WTC11 (cell line): ENCODE results near the gene SPDL1. TPM values are rescaled to one million over a fixed set of nuclear protein-coding genes. Genes with fewer than 3 reads are reported as not detected.

Experiments
- ATAC-seq: fragments of 200-7000 bp; cut with Tn5 transposase; 2 replicates; pipeline ENCODE4 v1.10.0; 2021; ENCODE audit warnings: mild to moderate bottlenecking, moderate library complexity
- CTCF ChIA-PET: fragments of 300-600 bp; sonication (Branson Sonifier 250); formaldehyde crosslinking; loops from one replicate; lab custom pipeline; 2021; ENCODE audit warnings: antibody characterized with exemption; lab: Charles Lee
- POLR2A ChIA-PET: fragments of 350-600 bp; sonication (Branson Sonifier 250); formaldehyde crosslinking; loops from one replicate; lab custom pipeline; 2021; ENCODE audit warnings: antibody characterized with exemption; lab: Charles Lee
- DNase-seq: peaks from one replicate; pipeline ENCODE4 v3.0.0; 2021; ENCODE audit warnings: low spot score
- H3K27ac Mint-ChIP-seq: 2 replicates; pipeline ENCODE4 v1.8.0; 2021; ENCODE audit warnings: mixed read lengths
- H3K27me3 Mint-ChIP-seq: 2 replicates; pipeline ENCODE4 v1.8.0; 2021; ENCODE audit warnings: low read depth, mild to moderate bottlenecking, moderate library complexity, mixed read lengths
- H3K36me3 Mint-ChIP-seq: 2 replicates; pipeline ENCODE4 v1.8.0; 2021; ENCODE audit warnings: mixed read lengths
- H3K4me1 Mint-ChIP-seq: 2 replicates; pipeline ENCODE4 v1.8.0; 2022; ENCODE audit warnings: mixed read lengths
- H3K4me3 Mint-ChIP-seq: 2 replicates; pipeline ENCODE4 v1.8.0; 2021; ENCODE audit warnings: mild to moderate bottlenecking, moderate library complexity, mixed read lengths
- H3K9me3 Mint-ChIP-seq: 2 replicates; pipeline ENCODE4 v1.8.0; 2021; ENCODE audit warnings: mixed read lengths
- AFF4 ChIP-seq: sonication (generic); formaldehyde crosslinking; IDR thresholded peaks from 2 replicates; pipeline ENCODE4 v1.8.1; 2023; ENCODE audit warnings: mild to moderate bottlenecking, missing genetic modification reagents, borderline replicate concordance
- ATF2 ChIP-seq: sonication (generic); formaldehyde crosslinking; IDR thresholded peaks from 2 replicates; pipeline ENCODE4 v1.8.1; 2022; ENCODE audit warnings: low read depth, missing genetic modification reagents, borderline replicate concordance
- CDX4 ChIP-seq: fragments of 250-450 bp; sonication (Bioruptor Pico); IDR thresholded peaks from 2 replicates; pipeline ENCODE4 v1.9.0; 2021; ENCODE audit warnings: moderate library complexity, mild to moderate bottlenecking, inconsistent platforms, borderline replicate concordance
- EMX1 ChIP-seq: fragments of 250-450 bp; sonication (Bioruptor Pico); IDR thresholded peaks from 2 replicates; pipeline ENCODE4 v1.8.0; 2021; ENCODE audit warnings: mild to moderate bottlenecking
- ERG ChIP-seq: fragments of 250-450 bp; sonication (Bioruptor Pico); IDR thresholded peaks from 2 replicates; pipeline ENCODE4 v1.8.0; 2021; ENCODE audit warnings: mild to moderate bottlenecking
- FOXJ3 ChIP-seq: sonication (generic); formaldehyde crosslinking; IDR thresholded peaks from 2 replicates; pipeline ENCODE4 v1.9.0; 2021; ENCODE audit warnings: missing genetic modification reagents, mild to moderate bottlenecking, borderline replicate concordance
- GABPB1 ChIP-seq: sonication (generic); formaldehyde crosslinking; IDR thresholded peaks from 2 replicates; pipeline ENCODE4 v1.8.1; 2023; ENCODE audit warnings: mild to moderate bottlenecking, missing genetic modification reagents
- IRF2 ChIP-seq: sonication (generic); formaldehyde crosslinking; IDR thresholded peaks from 2 replicates; pipeline ENCODE4 v1.8.0; 2022; ENCODE audit warnings: low read depth, missing genetic modification reagents, borderline replicate concordance
- KAT7 ChIP-seq: sonication (generic); formaldehyde crosslinking; IDR thresholded peaks from 2 replicates; pipeline ENCODE4 v1.8.1; 2023; ENCODE audit warnings: missing genetic modification reagents, mild to moderate bottlenecking, borderline replicate concordance
- MXD4 ChIP-seq: fragments of 250-450 bp; sonication (Bioruptor Pico); IDR thresholded peaks from 2 replicates; pipeline ENCODE4 v1.8.0; 2021; ENCODE audit warnings: mild to moderate bottlenecking, moderate library complexity, borderline replicate concordance
- MYBL2 ChIP-seq: sonication (generic); formaldehyde crosslinking; IDR thresholded peaks from 2 replicates; pipeline ENCODE4 v1.8.1; 2023; ENCODE audit warnings: mild to moderate bottlenecking, moderate library complexity, missing genetic modification reagents
- RORB ChIP-seq: fragments of 250-450 bp; sonication (Bioruptor Pico); IDR thresholded peaks from 2 replicates; pipeline ENCODE4 v1.9.0; 2021; ENCODE audit warnings: mild to moderate bottlenecking
- STAT6 ChIP-seq: sonication (generic); formaldehyde crosslinking; conservative IDR thresholded peaks from 2 replicates; pipeline ENCODE4 v1.8.1; 2023; ENCODE audit warnings: mild to moderate bottlenecking, low read depth, missing genetic modification reagents, moderate library complexity
- USF2 ChIP-seq: sonication (generic); formaldehyde crosslinking; IDR thresholded peaks from 2 replicates; pipeline ENCODE4 v1.8.1; 2023; ENCODE audit warnings: mild to moderate bottlenecking, missing genetic modification reagents, moderate library complexity
- ZBTB21 ChIP-seq: sonication (generic); formaldehyde crosslinking; IDR thresholded peaks from 2 replicates; pipeline ENCODE4 v1.8.1; 2023; ENCODE audit warnings: mild to moderate bottlenecking, missing genetic modification reagents, borderline replicate concordance
- ZNF232 ChIP-seq: sonication (generic); formaldehyde crosslinking; IDR thresholded peaks from 2 replicates; pipeline ENCODE4 v1.8.0; 2022; ENCODE audit warnings: mild to moderate bottlenecking, missing genetic modification reagents
- ZNF263 ChIP-seq: sonication (generic); formaldehyde crosslinking; IDR thresholded peaks from 2 replicates; pipeline ENCODE4 v1.8.1; 2022; ENCODE audit warnings: low read depth, mild to moderate bottlenecking, moderate library complexity, missing genetic modification reagents
- ZNF317 ChIP-seq: sonication (generic); formaldehyde crosslinking; IDR thresholded peaks from 2 replicates; pipeline ENCODE4 v1.8.1; 2023; ENCODE audit warnings: low read depth, mild to moderate bottlenecking, moderate library complexity, missing genetic modification reagents, borderline replicate concordance
- ZNF396 ChIP-seq: fragments of 250-450 bp; sonication (Bioruptor Pico); IDR thresholded peaks from 2 replicates; pipeline ENCODE4 v1.8.0; 2021; ENCODE audit warnings: mild to moderate bottlenecking, moderate library complexity, borderline replicate concordance
- ZNF416 ChIP-seq: fragments of 250-450 bp; sonication (Bioruptor Pico); IDR thresholded peaks from 2 replicates; pipeline ENCODE4 v1.9.0; 2021; ENCODE audit warnings: mild to moderate bottlenecking, inconsistent platforms
- total RNA-seq: library from RNA; stranded (reverse); gene quantifications from 3 replicates; pipeline ENCODE4 v1.2.3, GENCODE V29; 2021
- TF ChIP-seq, protein P1 (sequence below): sonication (generic); formaldehyde crosslinking; IDR thresholded peaks from 2 replicates; pipeline ENCODE4 v1.8.0; 2022; ENCODE audit warnings: mild to moderate bottlenecking, missing genetic modification reagents

The SPDL1 gene
- total RNA-seq, 1 experiment from 2014 or later: 35.1 TPM

DNA sequence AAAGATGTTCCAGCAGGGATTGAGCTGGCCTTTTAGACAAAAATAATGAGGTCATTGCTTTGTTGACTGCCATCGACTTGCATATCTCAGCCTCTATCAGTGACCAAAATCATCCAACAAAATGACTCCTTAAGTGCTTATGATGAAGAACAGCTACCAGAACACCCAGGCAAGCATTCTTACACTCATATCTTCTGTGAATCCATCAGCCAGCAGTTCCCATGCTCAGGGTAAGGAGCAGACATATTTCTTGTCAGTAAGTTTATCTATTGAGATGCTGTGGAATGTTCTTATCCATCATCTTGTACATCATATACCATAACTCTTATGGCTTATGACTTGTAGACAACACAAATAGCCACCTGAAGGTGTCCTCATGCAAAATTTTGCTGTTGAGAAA is 20.2 kb upstream of the SPDL1 start (continued):
- TF ChIP-seq, protein P1, sequence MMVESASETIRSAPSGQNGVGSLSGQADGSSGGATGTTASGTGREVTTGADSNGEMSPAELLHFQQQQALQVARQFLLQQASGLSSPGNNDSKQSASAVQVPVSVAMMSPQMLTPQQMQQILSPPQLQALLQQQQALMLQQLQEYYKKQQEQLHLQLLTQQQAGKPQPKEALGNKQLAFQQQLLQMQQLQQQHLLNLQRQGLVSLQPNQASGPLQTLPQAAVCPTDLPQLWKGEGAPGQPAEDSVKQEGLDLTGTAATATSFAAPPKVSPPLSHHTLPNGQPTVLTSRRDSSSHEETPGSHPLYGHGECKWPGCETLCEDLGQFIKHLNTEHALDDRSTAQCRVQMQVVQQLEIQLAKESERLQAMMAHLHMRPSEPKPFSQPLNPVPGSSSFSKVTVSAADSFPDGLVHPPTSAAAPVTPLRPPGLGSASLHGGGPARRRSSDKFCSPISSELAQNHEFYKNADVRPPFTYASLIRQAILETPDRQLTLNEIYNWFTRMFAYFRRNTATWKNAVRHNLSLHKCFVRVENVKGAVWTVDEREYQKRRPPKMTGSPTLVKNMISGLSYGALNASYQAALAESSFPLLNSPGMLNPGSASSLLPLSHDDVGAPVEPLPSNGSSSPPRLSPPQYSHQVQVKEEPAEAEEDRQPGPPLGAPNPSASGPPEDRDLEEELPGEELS (CRISPR knock-in tag): no peak
- TF ChIP-seq FOXJ3 (CRISPR knock-in tag) (no peak), ZNF232 (CRISPR knock-in tag) (no peak), RORB (CRISPR knock-in tag) (no peak), ZNF416 (no peak), ZNF263 (CRISPR knock-in tag) (no peak), STAT6 (no peak), IRF2 (CRISPR knock-in tag) (no peak), AFF4 (no peak)
- TF ChIP-seq, all 79 proteins: peak for 0

GRCh38 chr5:169566202-169566601 is 17.4 kb upstream of the SPDL1 start:
- Mint-ChIP-seq H3K4me3 (no peak overlapping the region), H3K27me3 (peaks cover 7% of the 10 kb centered on the region), H3K36me3 (no peaks in the 10 kb centered on the region), H3K27ac (no peak overlapping the region), H3K4me1 (no peaks in the 10 kb centered on the region), H3K9me3 (no peaks in the 10 kb centered on the region)
- DNase-seq (no peak), ATAC-seq (no peak)
- ChIA-PET CTCF (no interaction called here), POLR2A (no interaction called here)
- TF ChIP-seq ZNF317 (CRISPR knock-in tag) (no peak), ATF2 (CRISPR knock-in tag) (no peak), IRF2 (CRISPR knock-in tag) (no peak), GABPB1 (no peak), ERG (CRISPR knock-in tag) (no peak), MYBL2 (CRISPR knock-in tag) (no peak), KAT7 (CRISPR knock-in tag) (no peak), USF2 (CRISPR knock-in tag) (no peak), CDX4 (CRISPR knock-in tag) (no peak), ZNF416 (no peak), EMX1 (CRISPR knock-in tag) (no peak), MXD4 (CRISPR knock-in tag) (no peak), ZBTB21 (CRISPR knock-in tag) (no peak), ZNF396 (CRISPR knock-in tag) (no peak)
